Endothelial cell of umbilical vein (primary cell): ENCODE measurements around the gene TBL1Y. TPM values are rescaled to one million over a fixed set of nuclear protein-coding genes. Genes with fewer than 3 reads are reported as not detected.

Experiments used
- BruUV-seq: library from RNA; stranded (reverse); fragments of 400-500 nt; replicated peaks from 2 replicates; lab custom pipeline; 2021; lab: Mats Ljungman, UMichigan
- CTCF ChIA-PET: fragments of 300-600, 350-600 bp; sonication (Branson Sonifier 250); formaldehyde crosslinking; loops from one replicate; lab custom pipeline; 2021; ENCODE audit warnings: antibody characterized with exemption, inconsistent platforms; lab: Charles Lee
- POLR2A ChIA-PET: fragments of 300-600, 350-600 bp; sonication (Branson Sonifier 250); formaldehyde crosslinking; loops from one replicate; lab custom pipeline; 2021; ENCODE audit warnings: antibody characterized with exemption, inconsistent platforms; lab: Charles Lee
- DNase-seq: peaks from one replicate; pipeline ENCODE4 v3.0.0-alpha.2; 2011; ENCODE audit warnings: low read depth, low spot score
- FAIRE-seq: peaks from 2 replicates; lab custom pipeline; 2011; peaks lifted over from hg19 to GRCh38; lab: Jason Lieb, UNC
- H2AFZ ChIP-seq: 2 replicates; pipeline ENCODE4 v1.6.0; 2012; ENCODE audit warnings: low read depth, low read length, control low read depth, inconsistent platforms
- H3K27ac ChIP-seq: 2 replicates; pipeline ENCODE4 v1.5.1; 2011; ENCODE audit warnings: low read depth, mild to moderate bottlenecking, control low read depth, low read length, moderate library complexity; ENCODE audit not compliant: insufficient read depth
- H3K27me3 ChIP-seq, 2 experiments: 2 replicates each; pipeline versions ENCODE4 v1.6.0 to v1.6.1; 2011; ENCODE audit warnings: low read length in 2 of 2, mixed read lengths in 1 of 2; ENCODE audit not compliant: control insufficient read depth in 2 of 2, insufficient read depth in 2 of 2
- H3K36me3 ChIP-seq, 2 experiments: 2 replicates in 1 of 2; 3 replicates in 1 of 2; pipeline ENCODE4 v1.5.1; 2011; ENCODE audit warnings: low read length in 2 of 2, mild to moderate bottlenecking in 1 of 2, moderate library complexity in 1 of 2; ENCODE audit not compliant: control insufficient read depth in 2 of 2, insufficient read depth in 2 of 2; ENCODE audit errors: extremely low read depth in 1 of 2
- H3K4me1 ChIP-seq: 3 replicates; pipeline ENCODE4 v1.5.1; 2011; ENCODE audit warnings: mild to moderate bottlenecking, low read length; ENCODE audit not compliant: control insufficient read depth, insufficient read depth; ENCODE audit errors: extremely low read depth
- H3K4me2 ChIP-seq: 2 replicates; pipeline ENCODE4 v1.6.1; 2011; ENCODE audit warnings: low read length, control low read depth, mixed read lengths; ENCODE audit not compliant: insufficient read depth
- H3K4me3 ChIP-seq, 3 experiments: fragments of 200-600 bp in 1 of 3; sonication (generic), shearing (Covaris generic) in 1 of 3; replicated peaks in 1 of 3; 2 replicates each; pipeline ENCODE4 v1.5.1; 2011 to 2016; ENCODE audit warnings: control low read depth in 3 of 3, low read length in 3 of 3, mild to moderate bottlenecking in 2 of 3, inconsistent platforms in 1 of 3, low read depth in 1 of 3, moderate library complexity in 1 of 3; ENCODE audit not compliant: insufficient read depth in 1 of 3
- H3K79me2 ChIP-seq: 2 replicates; pipeline ENCODE4 v1.6.0; 2012; ENCODE audit warnings: low read length, inconsistent platforms; ENCODE audit not compliant: control insufficient read depth, insufficient read depth
- H3K9ac ChIP-seq: replicated peaks from 2 replicates; pipeline ENCODE3; 2011; ENCODE audit warnings: low read length, control low read depth; ENCODE audit not compliant: insufficient read depth; ENCODE audit errors: extremely low read depth
- H3K9me1 ChIP-seq: replicated peaks from 3 replicates; pipeline ENCODE4 v1.6.0; 2011; ENCODE audit warnings: mild to moderate bottlenecking, low read length; ENCODE audit not compliant: control insufficient read depth, insufficient read depth; ENCODE audit errors: extremely low read depth
- H3K9me3 ChIP-seq: replicated peaks from 2 replicates; pipeline ENCODE4 v1.5.1; 2012; ENCODE audit warnings: low read length, inconsistent platforms; ENCODE audit not compliant: control insufficient read depth, insufficient read depth
- H4K20me1 ChIP-seq: replicated peaks from 2 replicates; pipeline ENCODE3; 2011; ENCODE audit warnings: mild to moderate bottlenecking, low read length; ENCODE audit not compliant: control insufficient read depth, insufficient read depth; ENCODE audit errors: extremely low read depth
- CTCF ChIP-seq, 2 donors: IDR thresholded peaks; 1 replicate in 1 of 2; 2 replicates in 1 of 2; pipeline ENCODE4 v1.5.1; 2011; ENCODE audit warnings: low read length in 2 of 2, mild to moderate bottlenecking in 2 of 2, moderate library complexity in 2 of 2, control low read depth in 1 of 2, inconsistent platforms in 1 of 2, low read depth in 1 of 2; ENCODE audit not compliant: insufficient read depth in 1 of 2; ENCODE audit errors: extremely low read depth in 1 of 2
- GATA2 ChIP-seq: IDR thresholded peaks from 2 replicates; pipeline ENCODE4 v1.7.0; 2011; ENCODE audit warnings: low read depth, mild to moderate bottlenecking, moderate library complexity, mixed read lengths, low read length; ENCODE audit not compliant: insufficient read length, insufficient read depth
- JUN ChIP-seq: IDR thresholded peaks from 2 replicates; pipeline ENCODE4 v1.6.1; 2011; ENCODE audit warnings: borderline replicate concordance, low read depth; ENCODE audit not compliant: insufficient read length, insufficient read depth
- MAX ChIP-seq: IDR thresholded peaks from 2 replicates; pipeline ENCODE4 v1.6.1; 2011; ENCODE audit not compliant: insufficient read depth, insufficient read length
- MYC ChIP-seq: IDR thresholded peaks from one replicate; pipeline ENCODE4 v1.6.1; 2011; ENCODE audit warnings: mild to moderate bottlenecking, low read depth, low read length
- POLR2AphosphoS5 ChIP-seq: IDR thresholded peaks from 2 replicates; pipeline ENCODE4 v1.6.1; 2012; ENCODE audit warnings: low read depth, mild to moderate bottlenecking, control low read depth, low read length, moderate library complexity; ENCODE audit not compliant: insufficient read depth
- dilution Hi-C: fragments of 300-500 bp; cut with MboI; formaldehyde crosslinking; loops from one replicate; pipeline ENCODE4 v1.15.0; 2019; ENCODE audit warnings: low sequenced_read_pairs; ENCODE audit not compliant: extremely low pct_ligation_motif_present
- intact Hi-C: fragments of 100-400 bp; cut with micrococcal nuclease; formaldehyde crosslinking; loops from one replicate; pipeline ENCODE4 v1.10.0; 2022
- polyA plus RNA-seq, 4 experiments: library from polyadenylated mRNA; depleted of rRNA in 3 of 4; stranded (reverse) in 3 of 4; unstranded in 1 of 4; fragments of >200 nt; gene quantifications; 2 replicates each; pipeline versions ENCODE4 v1.2.1 to v1.2.3, GENCODE V29; 2011 to 2012; ENCODE audit warnings: missing spikeins in 1 of 4
- total RNA-seq: library from RNA; stranded (reverse); gene quantifications from 2 replicates; pipeline ENCODE4 v1.2.3, GENCODE V29; 2021

TBL1Y gene
- total and polyA plus RNA-seq, 2 donors (not counting 3 experiments of a cell fraction or from before 2014, with no cell fraction given): not detected

GRCh38 chrY:6995987-6996386 lies 85.5 kb downstream of the TBL1Y start:
- Histone ChIP-seq H4K20me1 (no peaks in the 10 kb centered on the region), H3K27me3 (no peaks in the 10 kb centered on the region), H3K4me3 (no peak overlapping the region), H3K4me1 (no peaks in the 10 kb centered on the region), H3K9me1 (no peaks in the 10 kb centered on the region), H3K79me2 (no peaks in the 10 kb centered on the region), H3K36me3 (no peaks in the 10 kb centered on the region), H2AFZ (no peak overlapping the region), H3K9me3 (no peaks in the 10 kb centered on the region), H3K27ac (no peak overlapping the region), H3K4me2 (no peak overlapping the region), H3K9ac (no peak overlapping the region)
- DNase-seq (no peak), FAIRE-seq (no peak)
- no TSS peak for BruUV-seq
- ChIA-PET CTCF (no interaction called here), POLR2A (no interaction called here)
- intact Hi-C loops (no loop called here), dilution Hi-C loops (no loop called here)
- TF ChIP-seq MAX (no peak), GATA2 (no peak), CTCF (IDR thresholded peaks at IDR 0.05; ENCODE audit: extremely low read depth in 1 of 2, insufficient read depth in 1 of 2, low read depth in 1 of 2, low read length in 2 of 2) (no peak), JUN (no peak), POLR2AphosphoS5 (no peak), MYC (no peak)
